ENCODE results near the gene CHPT1.
A peak's percentile ranks its signal among the peaks of the same experiment; 100 is the strongest.

Gene CHPT1

GRCh38 chr12:101768781-101769180, 71.3 kb downstream of the CHPT1 start:
- FAIRE-seq: no peak

DNA sequence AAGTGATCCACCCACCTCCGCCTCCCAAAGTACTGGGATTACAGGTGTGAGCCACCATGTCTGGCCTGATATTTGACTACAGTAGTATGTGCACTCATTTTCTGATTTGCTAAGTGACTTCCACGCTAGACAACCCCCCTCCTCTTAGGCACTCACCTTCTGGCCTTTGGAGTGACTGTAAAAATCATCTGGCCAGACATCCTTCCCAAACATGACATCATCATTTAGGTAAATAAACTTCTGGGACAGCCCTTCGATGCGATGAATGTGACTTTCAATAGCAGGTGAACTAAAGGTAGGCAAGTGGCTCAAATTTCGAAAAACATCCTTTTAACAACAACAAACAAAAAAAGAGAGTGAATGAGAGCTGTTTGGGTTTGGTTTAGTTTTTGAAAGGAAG, 72.4 kb downstream of the CHPT1 start:
- no peak for FAIRE-seq

- FAIRE-seq: no peak
These were observed 74.8 kb downstream of the CHPT1 start for GRCh38 chr12:101772012-101772775.

DNA sequence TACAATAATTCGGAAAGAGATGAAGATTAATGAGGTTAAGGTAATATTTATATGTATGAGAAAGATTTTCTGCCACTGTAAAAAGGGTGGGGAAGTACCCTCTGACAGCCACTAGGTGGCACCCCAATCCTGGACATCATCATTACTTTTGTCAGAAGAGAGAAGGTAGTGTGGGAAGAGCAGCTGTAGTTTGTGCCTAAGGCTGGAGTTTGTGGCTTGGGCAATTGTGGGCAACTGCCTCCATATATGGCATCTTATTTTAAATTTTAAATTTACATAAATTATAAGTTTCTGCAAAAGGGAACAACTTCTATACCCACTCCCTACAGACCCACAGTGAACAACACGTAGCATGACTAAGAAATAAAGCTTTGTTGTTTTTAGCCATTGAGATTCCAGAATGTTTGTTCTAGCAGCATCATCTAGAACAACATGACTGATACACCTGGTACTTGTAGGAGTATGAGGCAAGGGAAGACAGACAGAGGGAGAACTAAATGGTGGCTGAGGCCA, 76.3 kb downstream of the CHPT1 start:
- FAIRE-seq: peak; percentile 96

- no peak for FAIRE-seq
These were observed 78.4 kb downstream of the CHPT1 start for GRCh38 chr12:101775816-101776215.

DNA sequence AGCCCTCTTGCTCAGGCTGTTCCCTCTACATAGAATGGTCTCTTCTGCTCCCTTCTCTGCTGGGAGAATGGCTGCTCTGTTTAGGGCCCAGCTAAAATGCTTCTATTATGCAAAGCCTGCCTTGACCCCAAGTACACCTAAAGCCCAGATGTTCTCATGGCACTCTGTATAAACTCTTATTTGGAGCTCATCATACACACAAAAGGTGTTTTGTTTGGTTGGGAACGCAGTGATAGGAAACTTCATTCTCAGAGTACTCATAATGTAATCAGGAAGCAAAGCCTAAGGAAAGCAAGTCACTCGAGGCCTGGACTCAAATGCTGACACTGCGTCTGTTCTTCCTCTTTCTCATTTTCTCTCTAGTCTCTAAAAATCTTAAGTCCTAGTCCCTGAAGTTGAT, 80.0 kb downstream of the CHPT1 start:
- FAIRE-seq: no peak

DNA sequence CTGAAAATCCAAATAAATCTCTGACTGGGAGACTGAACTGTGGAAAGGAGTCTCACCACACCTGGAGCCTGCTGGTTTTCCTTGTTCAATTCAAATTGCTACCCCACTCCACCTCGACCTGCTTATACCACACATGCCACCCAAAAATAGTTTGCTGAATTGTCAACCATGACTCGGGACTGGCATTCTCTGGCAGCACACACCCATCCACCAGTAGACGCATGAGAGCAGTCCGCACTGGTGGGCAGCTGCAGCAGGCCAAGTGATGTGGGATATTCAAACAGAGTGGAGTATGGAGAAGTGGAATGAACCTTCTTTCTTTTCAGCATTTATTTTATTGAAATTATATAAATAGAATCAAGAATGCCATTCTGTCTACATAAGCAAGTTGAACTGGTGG, 80.5 kb downstream of the CHPT1 start:
- no peak for FAIRE-seq

Measured in G401.6 (cell line).